ENCODE results near the gene ALDH16A1. TPM values are rescaled to one million over a fixed set of nuclear protein-coding genes. Genes with fewer than 3 reads are reported as not detected.

The ALDH16A1 gene
- total and polyA plus RNA-seq, 2 donors, result 28.5 to 51.6 TPM

Other genes with a start within 250 kb of the ALDH16A1 start
- gene SLC6A16, start 128.0 kb upstream of the ALDH16A1 start, total RNA-seq, result 0.76 TPM
- gene SLC6A16, start 128.0 kb upstream of the ALDH16A1 start, polyA plus RNA-seq, result 2.5 TPM
- 31.6 TPM for gene CD37, start 117.8 kb upstream of the ALDH16A1 start, total RNA-seq
- 78.4 TPM for gene CD37, start 117.8 kb upstream of the ALDH16A1 start, polyA plus RNA-seq
- 4.1 TPM for gene TEAD2, start 90.8 kb upstream of the ALDH16A1 start, total RNA-seq
- gene TEAD2, start 90.8 kb upstream of the ALDH16A1 start, polyA plus RNA-seq, result 6.6 TPM
- gene DKKL1, start 89.3 kb upstream of the ALDH16A1 start, total RNA-seq, result 0.14 TPM
- 0.21 TPM for gene DKKL1, start 89.3 kb upstream of the ALDH16A1 start, polyA plus RNA-seq
- 0.09 TPM for gene KASH5, start 65.0 kb upstream of the ALDH16A1 start, total RNA-seq
- 0.09 TPM for gene KASH5, start 65.0 kb upstream of the ALDH16A1 start, polyA plus RNA-seq
- not detected for gene PTH2, start 29.8 kb upstream of the ALDH16A1 start, total RNA-seq
- gene PTH2, start 29.8 kb upstream of the ALDH16A1 start, polyA plus RNA-seq, result not detected
- gene GFY, start 27.8 kb upstream of the ALDH16A1 start, total RNA-seq, result not detected
- 0.05 TPM for gene GFY, start 27.8 kb upstream of the ALDH16A1 start, polyA plus RNA-seq
- gene SLC17A7, start 11.7 kb upstream of the ALDH16A1 start, total RNA-seq, result under 0.01 TPM
- 0.57 TPM for gene SLC17A7, start 11.7 kb upstream of the ALDH16A1 start, polyA plus RNA-seq
- gene PIH1D1, start 1.4 kb upstream of the ALDH16A1 start, total RNA-seq, result 99.1 TPM
- gene PIH1D1, start 1.4 kb upstream of the ALDH16A1 start, polyA plus RNA-seq, result 130 TPM
- 22.3 TPM for gene FLT3LG, start 21.0 kb downstream of the ALDH16A1 start, total RNA-seq
- gene FLT3LG, start 21.0 kb downstream of the ALDH16A1 start, polyA plus RNA-seq, result 32.1 TPM
- gene RPL13A, start 34.4 kb downstream of the ALDH16A1 start, total RNA-seq, result 3,666 TPM
- gene RPL13A, start 34.4 kb downstream of the ALDH16A1 start, polyA plus RNA-seq, result 4,231 TPM
- 3,463 TPM for gene RPS11, start 43.2 kb downstream of the ALDH16A1 start, total RNA-seq
- 4,965 TPM for gene RPS11, start 43.2 kb downstream of the ALDH16A1 start, polyA plus RNA-seq
- 120 TPM for gene FCGRT, start 59.4 kb downstream of the ALDH16A1 start, total RNA-seq
- 166 TPM for gene FCGRT, start 59.4 kb downstream of the ALDH16A1 start, polyA plus RNA-seq
- gene RCN3, start 74.8 kb downstream of the ALDH16A1 start, total RNA-seq, result 8.8 TPM
- gene RCN3, start 74.8 kb downstream of the ALDH16A1 start, polyA plus RNA-seq, result 32.7 TPM
- 137 TPM for gene NOSIP, start 127.3 kb downstream of the ALDH16A1 start, total RNA-seq
- 156 TPM for gene NOSIP, start 127.3 kb downstream of the ALDH16A1 start, polyA plus RNA-seq
- gene PRRG2, start 128.1 kb downstream of the ALDH16A1 start, total RNA-seq, result 2.2 TPM
- 5.5 TPM for gene PRRG2, start 128.1 kb downstream of the ALDH16A1 start, polyA plus RNA-seq
- gene PRR12, start 138.0 kb downstream of the ALDH16A1 start, total RNA-seq, result 2.3 TPM
- 10.2 TPM for gene PRR12, start 138.0 kb downstream of the ALDH16A1 start, polyA plus RNA-seq
- gene RRAS, start 186.9 kb downstream of the ALDH16A1 start, total RNA-seq, result 12.7 TPM
- 60.9 TPM for gene RRAS, start 186.9 kb downstream of the ALDH16A1 start, polyA plus RNA-seq
- gene SCAF1, start 189.0 kb downstream of the ALDH16A1 start, total RNA-seq, result 3.2 TPM
- gene SCAF1, start 189.0 kb downstream of the ALDH16A1 start, polyA plus RNA-seq, result 17.2 TPM
- 83.6 TPM for gene IRF3, start 212.6 kb downstream of the ALDH16A1 start, total RNA-seq
- gene IRF3, start 212.6 kb downstream of the ALDH16A1 start, polyA plus RNA-seq, result 259 TPM
- 18.7 TPM for gene BCL2L12, start 212.7 kb downstream of the ALDH16A1 start, total RNA-seq
- 27.1 TPM for gene BCL2L12, start 212.7 kb downstream of the ALDH16A1 start, polyA plus RNA-seq
- 173 TPM for gene PRMT1, start 224.0 kb downstream of the ALDH16A1 start, total RNA-seq
- 101 TPM for gene PRMT1, start 224.0 kb downstream of the ALDH16A1 start, polyA plus RNA-seq
- gene ADM5, start 236.4 kb downstream of the ALDH16A1 start, total RNA-seq, result 0.47 TPM
- 5.5 TPM for gene ADM5, start 236.4 kb downstream of the ALDH16A1 start, polyA plus RNA-seq
- gene CPT1C, start 237.9 kb downstream of the ALDH16A1 start, total RNA-seq, result 0.61 TPM
- 3.5 TPM for gene CPT1C, start 237.9 kb downstream of the ALDH16A1 start, polyA plus RNA-seq